ENCODE data around the gene TENM3. TPM values are rescaled to one million over a fixed set of nuclear protein-coding genes. Genes with fewer than 3 reads are reported as not detected.

Gene TENM3
- total and polyA plus RNA-seq, 12 donors = 0.20 to 6.6 (median 3.5) TPM

- no peaks in the 10 kb centered on the region for H3K36me3 ChIP-seq
- no peaks in the 10 kb centered on the region for H3K27me3 ChIP-seq
- intact Hi-C loops (cut with DNase I) = no loop called here
- no peak overlapping the region for H3K27ac ChIP-seq
- no peak overlapping the region for H3K4me3 ChIP-seq
- ATAC-seq (no peak), DNase-seq (no peak)
- H3K4me1 ChIP-seq = peaks cover 0 to 6% (median 0%) of the 10 kb centered on the region in 9 donors
- peaks cover 0 to 20% (median 12%) of the 10 kb centered on the region in 11 donors for H3K9me3 ChIP-seq
- TF ChIP-seq CTCF (IDR thresholded peaks at IDR 0.05) = no peak
Measured at GRCh38 chr4:182648766-182649165, 405.6 kb downstream of the TENM3 start.

- no peak for DNase-seq
- Histone ChIP-seq H3K36me3 (no peaks in the 10 kb centered on the region), H3K4me3 (no peak overlapping the region), H3K27ac (no peak overlapping the region), H3K9me3 (peaks cover 0 to 18% (median 12%) of the 10 kb centered on the region in 11 donors), H3K27me3 (no peaks in the 10 kb centered on the region), H3K4me1 (no peaks in the 10 kb centered on the region)
- intact Hi-C loops (cut with DNase I) = no loop called here
- WGBS, 2 donors = 86 to 87% methylated on average over 8 of the region's 8 CpGs
- TF ChIP-seq CTCF (IDR thresholded peaks at IDR 0.05) = no peak
- no peak for ATAC-seq
Measured at GRCh38 chr4:182649698-182650477, 406.7 kb downstream of the TENM3 start.

DNA sequence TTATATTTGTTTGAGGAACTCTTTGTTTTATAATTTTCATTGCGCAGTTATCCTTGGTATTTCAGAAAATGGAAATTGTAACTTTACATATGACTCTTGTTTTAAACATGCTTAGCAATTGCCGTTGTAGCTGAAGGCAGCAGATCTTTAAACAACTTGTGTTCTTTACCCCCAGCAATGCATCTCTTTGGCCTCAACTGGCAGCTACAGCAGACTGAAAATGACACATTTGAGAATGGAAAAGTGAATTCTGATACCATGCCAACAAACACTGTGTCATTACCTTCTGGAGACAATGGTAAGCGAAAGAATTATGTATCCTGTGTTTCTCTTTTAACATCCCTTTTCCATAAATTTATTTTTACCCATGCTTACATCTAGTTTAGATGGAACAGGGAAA, 410.4 kb downstream of the TENM3 start:
- no peaks in the 10 kb centered on the region for H3K36me3 ChIP-seq
- TF ChIP-seq CTCF (IDR thresholded peaks at IDR 0.05) = no peak
- H3K4me1 ChIP-seq = no peaks in the 10 kb centered on the region
- no peak for DNase-seq
- WGBS, 2 donors = 83 to 85% methylated on average over 3 of the region's 3 CpGs
- no peak overlapping the region for H3K27ac ChIP-seq
- H3K27me3 ChIP-seq = no peaks in the 10 kb centered on the region
- ATAC-seq = no peak
- intact Hi-C loops (cut with DNase I) = no loop called here
- H3K9me3 ChIP-seq = no peaks in the 10 kb centered on the region
- no peak overlapping the region for H3K4me3 ChIP-seq

DNA sequence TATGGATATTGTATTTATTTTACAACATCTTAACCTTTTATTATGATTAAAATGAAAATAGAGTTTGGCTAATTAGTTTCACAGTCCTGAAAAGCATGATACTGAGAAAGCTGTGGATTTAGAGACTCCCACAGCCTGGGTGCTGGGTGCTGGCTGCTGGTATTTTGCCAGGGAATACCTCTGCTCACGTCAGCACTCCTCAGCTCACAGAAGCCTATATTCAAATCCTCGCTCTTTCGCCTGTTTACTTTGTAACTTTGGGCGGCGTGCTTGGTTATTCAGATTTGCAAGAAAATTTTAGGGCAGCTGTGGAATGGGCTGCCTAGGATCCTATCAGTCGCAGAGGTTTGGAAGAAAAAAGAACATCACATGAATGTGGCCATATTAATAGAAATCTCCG, 412.1 kb downstream of the TENM3 start:
- no peak overlapping the region for H3K27ac ChIP-seq
- H3K9me3 ChIP-seq = no peaks in the 10 kb centered on the region
- no peaks in the 10 kb centered on the region for H3K4me1 ChIP-seq
- H3K4me3 ChIP-seq = no peak overlapping the region
- intact Hi-C loops (cut with DNase I) = no loop called here
- H3K36me3 ChIP-seq = no peaks in the 10 kb centered on the region
- no peak for DNase-seq
- no peak for TF ChIP-seq CTCF (IDR thresholded peaks at IDR 0.05)
- WGBS, 2 donors = 87% methylated on average over 7 of the region's 7 CpGs
- H3K27me3 ChIP-seq = no peaks in the 10 kb centered on the region
- ATAC-seq = no peak
